Measurements from ENCODE around the gene PIPOX. TPM values are rescaled to one million over a fixed set of nuclear protein-coding genes. Genes with fewer than 3 reads are reported as not detected.

PIPOX gene
- total and polyA plus RNA-seq, 2 donors (not counting 3 experiments of a cell fraction or from before 2014, with no cell fraction given): 0.62 to 2.5 TPM

GRCh38 chr17:29019475-29020181 lies 23.3 kb upstream of the PIPOX start:
- no peaks in the 10 kb centered on the region for H3K36me3 ChIP-seq (ENCODE audit: control insufficient read depth in 2 of 2, extremely low read depth in 1 of 2, insufficient read depth in 2 of 2, low read length in 2 of 2)
- H4K20me1 ChIP-seq (replicated peaks; ENCODE audit: control insufficient read depth, extremely low read depth, insufficient read depth, low read length): no peaks in the 10 kb centered on the region
- BruUV-seq (replicated peaks): no TSS peak
- no peak overlapping the region for H3K27ac ChIP-seq (ENCODE audit: insufficient read depth, low read depth, low read length)
- DNase-seq (ENCODE audit: low read depth, low spot score) (no peak), FAIRE-seq (no peak)
- TF ChIP-seq EZH2 (IDR thresholded peaks at IDR 0.05; ENCODE audit: borderline replicate concordance, low read depth, low read length, severe bottlenecking) (peak; percentile 69), POLR2A (IDR thresholded peaks at IDR 0.05; ENCODE audit: low read depth, low read length) (no peak), POLR2AphosphoS5 (IDR thresholded peaks at IDR 0.05; ENCODE audit: insufficient read depth, low read depth, low read length) (no peak)
- H3K9ac ChIP-seq (replicated peaks; ENCODE audit: extremely low read depth, insufficient read depth, low read length): peak overlapping the region; percentile 9
- no peak overlapping the region for H3K4me2 ChIP-seq (ENCODE audit: insufficient read depth, low read length)
- POLR2A ChIA-PET: no interaction called here
- dilution Hi-C loops (cut with MboI; ENCODE audit: extremely low pct_ligation_motif_present, low sequenced_read_pairs) (no loop called here), intact Hi-C loops (cut with micrococcal nuclease) (no loop called here)
- CTCF ChIA-PET: interaction anchor here (0.7 to 2.7 kb wide), 7 partner anchors 10 to 97 kb away, joined by 3 to 13 read pairs (median 6); no protein-coding TSS in a partner anchor
- H3K9me1 ChIP-seq (replicated peaks; ENCODE audit: control insufficient read depth, extremely low read depth, insufficient read depth, low read length): no peaks in the 10 kb centered on the region
- peaks cover 41 to 62% of the 10 kb centered on the region in 2 experiments for H3K27me3 ChIP-seq (ENCODE audit: control insufficient read depth in 2 of 2, insufficient read depth in 2 of 2, low read length in 2 of 2)
- H2AFZ ChIP-seq (ENCODE audit: low read depth, low read length): no peak overlapping the region
- no peaks in the 10 kb centered on the region for H3K79me2 ChIP-seq (ENCODE audit: control insufficient read depth, insufficient read depth, low read length)
- no peaks in the 10 kb centered on the region for H3K9me3 ChIP-seq (replicated peaks; ENCODE audit: control insufficient read depth, insufficient read depth, low read length)
- H3K4me1 ChIP-seq (ENCODE audit: control insufficient read depth, extremely low read depth, insufficient read depth, low read length): peaks cover 6% of the 10 kb centered on the region
- H3K4me3 ChIP-seq (replicated peaks in 1 of 3; ENCODE audit: insufficient read depth in 1 of 3, low read depth in 1 of 3, low read length in 3 of 3): no peak overlapping the region

- Histone ChIP-seq H3K4me3 (replicated peaks in 1 of 3; ENCODE audit: insufficient read depth in 1 of 3, low read depth in 1 of 3, low read length in 3 of 3) (no peak overlapping the region), H4K20me1 (replicated peaks; ENCODE audit: control insufficient read depth, extremely low read depth, insufficient read depth, low read length) (no peaks in the 10 kb centered on the region), H3K79me2 (ENCODE audit: control insufficient read depth, insufficient read depth, low read length) (no peaks in the 10 kb centered on the region), H3K9me1 (replicated peaks; ENCODE audit: control insufficient read depth, extremely low read depth, insufficient read depth, low read length) (no peaks in the 10 kb centered on the region), H3K27ac (ENCODE audit: insufficient read depth, low read depth, low read length) (no peak overlapping the region), H3K27me3 (ENCODE audit: control insufficient read depth in 2 of 2, insufficient read depth in 2 of 2, low read length in 2 of 2) (peaks cover 43 to 54% of the 10 kb centered on the region in 2 experiments), H3K4me2 (ENCODE audit: insufficient read depth, low read length) (no peak overlapping the region), H3K9me3 (replicated peaks; ENCODE audit: control insufficient read depth, insufficient read depth, low read length) (no peaks in the 10 kb centered on the region), H3K9ac (replicated peaks; ENCODE audit: extremely low read depth, insufficient read depth, low read length) (no peak overlapping the region), H3K36me3 (ENCODE audit: control insufficient read depth in 2 of 2, extremely low read depth in 1 of 2, insufficient read depth in 2 of 2, low read length in 2 of 2) (no peaks in the 10 kb centered on the region), H2AFZ (ENCODE audit: low read depth, low read length) (no peak overlapping the region), H3K4me1 (ENCODE audit: control insufficient read depth, extremely low read depth, insufficient read depth, low read length) (peaks cover 7% of the 10 kb centered on the region)
- FAIRE-seq: no peak
- no TSS peak for BruUV-seq (replicated peaks)
- no peak for DNase-seq (ENCODE audit: low read depth, low spot score)
- ChIA-PET POLR2A (no interaction called here), CTCF (interaction anchor here (1.9 to 2.7 kb wide), 2 partner anchors 11 to 13 kb away, joined by 7 to 11 read pairs; no protein-coding TSS in a partner anchor)
- intact Hi-C loops (cut with micrococcal nuclease): no loop called here
- TF ChIP-seq MAX (IDR thresholded peaks at IDR 0.05; ENCODE audit: insufficient read depth, insufficient read length) (no peak), FOS (IDR thresholded peaks at IDR 0.05; ENCODE audit: borderline replicate concordance, insufficient read depth, low read length) (no peak), POLR2A (IDR thresholded peaks at IDR 0.05; ENCODE audit: low read depth, low read length) (no peak), EZH2 (IDR thresholded peaks at IDR 0.05; ENCODE audit: borderline replicate concordance, low read depth, low read length, severe bottlenecking) (no peak), MYC (IDR thresholded peaks at IDR 0.05; ENCODE audit: low read depth, low read length) (no peak), JUN (IDR thresholded peaks at IDR 0.05; ENCODE audit: borderline replicate concordance, insufficient read depth, insufficient read length, low read depth) (no peak), POLR2AphosphoS5 (IDR thresholded peaks at IDR 0.05; ENCODE audit: insufficient read depth, low read depth, low read length) (no peak), CTCF (IDR thresholded peaks at IDR 0.05; ENCODE audit: extremely low read depth in 1 of 2, insufficient read depth in 1 of 2, low read depth in 1 of 2, low read length in 2 of 2) (no peak), GATA2 (IDR thresholded peaks at IDR 0.05; ENCODE audit: insufficient read depth, insufficient read length, low read depth, low read length) (no peak)
- dilution Hi-C loops (cut with MboI; ENCODE audit: extremely low pct_ligation_motif_present, low sequenced_read_pairs): no loop called here
Measured at GRCh38 chr17:29020576-29020975, 22.4 kb upstream of the PIPOX start.
